HG03442 (cell line): ENCODE measurements around the gene EDN1.
"Not testable (repeated sequence)": the region's sequence is repeated elsewhere in the genome, so short reads cannot be mapped to it uniquely, and the experiment has no call there.

Experiments used
- ATAC-seq: cut with Tn5 transposase; IDR thresholded peaks from one replicate; pipeline ENCODE4 v1.9.1; 2021; ENCODE audit warnings: mild to moderate bottlenecking, moderate library complexity; ENCODE audit not compliant: unreplicated experiment

The EDN1 gene

GRCh38 chr6:12324099-12324498 is 33.9 kb downstream of the EDN1 start:
- no peak for ATAC-seq

GRCh38 chr6:12324748-12325147 is 34.6 kb downstream of the EDN1 start:
- ATAC-seq, result no peak

DNA sequence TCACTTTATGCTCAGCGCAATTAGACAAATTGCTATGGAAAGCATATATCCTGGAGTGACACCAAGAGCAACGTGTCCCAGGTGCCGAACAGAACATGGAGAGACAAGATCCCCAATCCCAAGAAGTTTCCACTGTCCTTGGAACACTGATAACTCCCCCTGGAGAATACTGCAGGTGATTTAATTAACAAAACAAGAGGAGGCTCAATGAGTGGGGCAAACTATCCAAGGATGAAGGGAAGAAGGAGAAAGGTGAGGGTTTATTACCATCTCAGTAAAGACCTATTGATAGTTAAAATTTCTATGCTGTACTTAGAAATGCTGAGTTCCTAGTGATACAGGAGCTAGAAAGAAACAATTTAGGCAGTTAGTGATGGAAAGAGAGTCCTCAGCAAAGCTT is 35.7 kb downstream of the EDN1 start:
- no peak for ATAC-seq

DNA sequence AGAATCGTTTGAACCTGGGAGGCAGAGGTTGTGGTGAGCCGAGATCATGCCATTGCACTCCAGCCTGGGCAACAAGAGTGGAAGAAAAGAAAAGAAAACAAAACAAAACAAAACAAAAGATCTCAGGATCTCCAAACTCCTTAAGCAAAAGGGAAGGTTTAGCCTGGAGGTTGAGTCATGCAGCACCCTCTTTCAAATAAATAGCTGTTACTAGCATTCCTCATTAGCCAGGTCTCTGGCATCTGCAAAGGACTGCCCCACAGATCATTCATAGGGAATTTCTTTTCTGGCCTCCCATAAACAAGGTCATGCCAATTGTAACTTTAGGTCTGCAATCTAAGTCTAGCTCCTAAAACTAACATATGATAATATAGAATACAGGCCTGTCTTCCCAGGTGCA is 37.2 kb downstream of the EDN1 start:
- no peak for ATAC-seq

DNA sequence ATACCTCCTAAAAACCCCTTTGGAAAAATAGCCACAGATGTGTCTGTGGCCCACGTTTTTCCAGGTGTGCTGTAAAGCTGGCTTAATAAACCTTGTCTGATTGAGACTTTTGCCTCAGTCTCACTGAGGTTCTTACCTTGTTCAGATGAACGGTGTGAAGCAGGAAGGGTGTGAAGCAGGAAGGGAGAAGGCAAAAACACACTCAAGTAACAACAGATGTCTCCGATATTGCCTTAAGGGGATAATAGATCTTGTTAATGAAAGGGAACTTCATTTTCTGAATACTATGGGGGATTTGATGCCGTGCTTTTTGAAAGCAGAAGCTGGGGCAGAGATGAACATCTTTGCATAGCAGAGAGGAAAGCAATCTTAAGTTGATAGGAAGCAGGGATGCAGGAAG is 37.8 kb downstream of the EDN1 start:
- ATAC-seq, result no peak

DNA sequence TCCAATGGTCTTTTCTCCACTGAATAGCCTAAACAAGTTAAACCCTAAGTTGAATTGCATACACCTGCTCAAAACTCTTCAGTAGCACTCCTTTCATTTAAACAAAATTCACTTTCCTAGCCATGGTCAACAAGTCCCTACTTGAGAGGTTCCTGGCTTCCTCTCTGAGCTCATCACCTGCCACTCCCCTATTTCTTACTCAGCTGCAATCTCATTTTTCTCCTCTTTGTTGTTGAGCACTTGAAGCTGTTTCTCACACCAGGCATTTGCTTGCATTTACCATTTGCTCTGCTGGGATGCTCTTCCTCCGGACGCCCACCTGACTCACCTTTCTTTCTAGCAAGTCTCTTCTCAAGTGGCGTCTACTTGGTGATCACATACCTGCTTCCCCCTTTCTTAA is 38.5 kb downstream of the EDN1 start:
- no peak for ATAC-seq

GRCh38 chr6:12331474-12331873 is 41.3 kb downstream of the EDN1 start:
- ATAC-seq, result no peak

- ATAC-seq, result no peak
These were observed 42.0 kb downstream of the EDN1 start for GRCh38 chr6:12331951-12332749.

- ATAC-seq, result not testable (repeated sequence)
These were observed 42.6 kb downstream of the EDN1 start for GRCh38 chr6:12332750-12333079.

DNA sequence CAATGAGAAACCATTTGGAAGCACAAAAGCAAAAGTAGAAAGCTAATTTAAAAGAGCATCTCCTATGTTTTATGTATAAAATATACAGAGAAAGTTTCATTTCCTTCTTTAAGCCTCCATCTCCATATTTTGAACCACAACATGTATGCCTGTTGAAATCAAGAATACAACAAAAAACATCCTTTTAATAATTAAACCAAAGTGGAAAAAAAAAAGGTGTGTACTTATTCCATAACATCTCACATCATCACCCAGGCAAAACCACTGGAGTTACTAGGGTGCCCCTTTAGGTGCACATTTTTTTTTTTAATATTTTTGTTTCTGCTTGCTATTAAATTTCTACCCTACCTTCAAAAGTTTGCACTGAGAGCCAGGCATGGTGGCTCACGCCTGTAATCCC is 43.0 kb downstream of the EDN1 start:
- no peak for ATAC-seq

DNA sequence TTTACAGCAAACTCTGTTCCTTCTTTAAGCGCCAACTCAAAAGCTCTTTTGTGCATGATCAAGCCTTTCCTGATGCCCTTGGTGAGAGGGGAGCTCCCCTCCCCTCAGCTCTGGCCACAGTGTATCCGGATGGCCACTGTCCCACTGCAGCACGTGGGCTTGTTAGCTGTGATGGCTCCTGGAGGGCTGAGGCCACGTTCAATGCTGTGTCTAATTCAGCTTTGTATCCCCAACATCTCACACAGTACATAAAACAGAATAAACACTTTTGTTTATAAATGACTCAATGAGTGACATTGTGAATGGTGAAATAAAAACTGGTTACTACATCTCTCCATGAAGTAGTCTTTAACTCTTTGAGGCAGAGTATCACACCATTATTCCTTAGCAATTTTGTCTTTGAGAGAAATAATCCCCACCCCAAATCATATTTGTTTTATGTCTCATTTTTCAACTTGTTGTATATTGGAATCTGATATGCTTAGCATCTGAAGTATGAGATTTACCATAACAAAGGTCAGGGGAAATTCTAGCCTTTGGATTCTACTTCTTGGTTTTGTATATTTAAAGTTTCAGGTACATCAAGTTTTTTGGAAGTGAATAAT is 44.5 kb downstream of the EDN1 start:
- ATAC-seq, result no peak

DNA sequence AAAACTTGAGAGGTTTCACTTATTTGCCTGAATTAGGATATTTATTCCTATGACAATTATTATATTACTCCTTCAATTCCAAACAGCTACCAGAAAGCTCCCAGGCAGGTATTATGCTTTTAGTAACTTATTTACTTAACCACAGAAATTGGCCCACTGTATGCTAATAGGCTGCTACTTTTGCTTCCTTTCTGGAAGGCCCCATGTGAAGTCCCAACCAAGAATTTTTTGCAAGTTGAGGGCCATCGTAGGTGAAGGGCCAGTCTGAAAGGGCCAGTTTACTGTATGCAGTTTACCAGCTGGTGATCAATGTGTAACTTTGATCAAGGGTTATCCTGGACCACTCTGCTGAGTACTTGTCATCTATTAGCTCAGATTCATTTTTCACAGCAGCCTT is 45.0 kb downstream of the EDN1 start:
- ATAC-seq, result no peak

DNA sequence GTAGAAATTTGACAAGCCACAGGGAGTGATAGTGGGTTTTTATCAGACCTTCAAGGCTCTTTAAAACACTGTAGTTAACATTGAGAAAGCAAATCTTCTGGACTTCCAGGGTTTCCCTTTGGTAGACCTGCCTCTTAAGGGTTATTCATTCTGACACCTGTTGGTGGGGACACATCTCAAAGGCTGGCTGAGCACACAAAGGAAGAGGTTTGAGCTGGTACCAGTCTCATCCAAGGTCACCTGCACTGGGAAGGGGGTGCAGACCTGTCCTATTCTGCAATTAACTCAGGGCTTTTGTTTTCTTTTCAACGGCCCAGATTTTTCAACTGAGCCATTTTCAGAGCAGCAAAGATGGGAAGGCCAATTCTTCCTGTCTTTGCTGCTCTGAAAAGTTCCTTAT is 45.6 kb downstream of the EDN1 start:
- ATAC-seq, result no peak

- no peak for ATAC-seq
These were observed 46.2 kb downstream of the EDN1 start for GRCh38 chr6:12336121-12336971.

DNA sequence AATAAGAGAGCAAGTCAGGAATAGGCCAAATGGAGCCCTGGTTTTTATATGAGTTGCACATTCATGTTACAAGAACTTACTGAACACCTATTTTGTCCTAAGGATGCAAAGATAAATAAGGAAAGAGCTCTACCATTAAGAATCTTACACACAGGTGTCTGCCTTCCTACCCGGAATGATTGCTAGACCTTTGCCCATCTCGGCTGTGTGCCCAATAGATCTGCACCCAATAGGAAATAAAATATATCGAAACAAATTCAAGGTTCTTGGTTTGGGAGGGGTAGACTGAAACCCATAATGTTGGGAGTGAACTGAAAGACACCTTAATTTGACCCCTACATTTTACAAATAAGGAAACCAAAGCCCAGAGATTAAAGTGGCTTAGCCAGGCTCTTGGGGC is 48.9 kb downstream of the EDN1 start:
- ATAC-seq, result no peak

DNA sequence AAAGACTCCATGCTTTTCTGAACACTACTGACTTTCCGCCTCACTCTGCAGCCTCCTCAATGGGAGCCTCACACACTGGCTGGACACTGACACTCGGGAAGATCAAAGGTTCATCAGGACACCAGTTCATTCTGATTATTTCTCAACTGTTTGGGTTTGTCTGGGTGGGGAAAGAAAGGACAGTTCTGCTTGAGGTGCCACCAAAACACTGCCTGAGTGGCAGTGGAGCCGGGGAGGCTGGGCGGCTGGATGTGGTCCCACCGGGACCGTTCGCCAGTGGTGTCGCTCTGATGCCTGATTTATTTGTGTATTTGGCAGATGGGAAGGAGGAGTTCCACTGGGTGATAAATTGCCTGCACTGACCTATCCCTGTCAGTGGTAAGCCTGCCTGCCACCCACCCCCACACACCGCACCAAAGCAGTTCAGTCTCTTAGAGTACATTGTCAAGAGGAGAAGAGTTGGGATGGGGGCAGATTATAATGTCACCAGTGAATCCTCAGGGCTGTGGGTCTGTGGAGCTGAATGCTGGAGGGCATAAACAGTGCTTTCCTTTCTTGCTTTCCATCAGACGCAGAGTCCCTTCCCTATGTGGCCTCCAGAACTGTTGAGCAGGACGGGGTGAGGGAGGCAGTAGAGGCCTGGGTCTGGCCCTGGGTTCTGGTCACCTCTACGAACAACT is 49.8 kb downstream of the EDN1 start:
- ATAC-seq, result no peak

- no peak for ATAC-seq
These were observed 50.3 kb downstream of the EDN1 start for GRCh38 chr6:12340488-12340818.

DNA sequence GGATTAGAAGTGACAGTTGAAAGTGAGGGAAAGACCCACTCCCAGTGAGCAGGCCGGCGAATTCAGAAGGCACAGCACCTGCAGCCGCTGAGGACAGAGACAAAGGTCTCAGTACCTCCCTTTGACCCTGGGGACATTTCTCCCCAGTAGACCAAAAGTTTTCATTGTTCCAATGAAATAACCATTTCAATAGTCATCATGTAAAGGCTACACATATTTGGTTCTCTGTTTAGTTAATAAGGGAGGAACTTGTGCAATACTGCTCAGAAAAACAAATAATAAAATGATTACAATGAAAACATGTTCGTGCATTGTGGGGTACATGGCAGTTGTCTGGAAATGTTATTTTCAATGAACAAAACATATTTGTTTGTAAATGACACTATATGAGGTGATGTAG is 52.5 kb downstream of the EDN1 start:
- no peak for ATAC-seq

GRCh38 chr6:12343122-12343439 is 52.9 kb downstream of the EDN1 start:
- no peak for ATAC-seq

DNA sequence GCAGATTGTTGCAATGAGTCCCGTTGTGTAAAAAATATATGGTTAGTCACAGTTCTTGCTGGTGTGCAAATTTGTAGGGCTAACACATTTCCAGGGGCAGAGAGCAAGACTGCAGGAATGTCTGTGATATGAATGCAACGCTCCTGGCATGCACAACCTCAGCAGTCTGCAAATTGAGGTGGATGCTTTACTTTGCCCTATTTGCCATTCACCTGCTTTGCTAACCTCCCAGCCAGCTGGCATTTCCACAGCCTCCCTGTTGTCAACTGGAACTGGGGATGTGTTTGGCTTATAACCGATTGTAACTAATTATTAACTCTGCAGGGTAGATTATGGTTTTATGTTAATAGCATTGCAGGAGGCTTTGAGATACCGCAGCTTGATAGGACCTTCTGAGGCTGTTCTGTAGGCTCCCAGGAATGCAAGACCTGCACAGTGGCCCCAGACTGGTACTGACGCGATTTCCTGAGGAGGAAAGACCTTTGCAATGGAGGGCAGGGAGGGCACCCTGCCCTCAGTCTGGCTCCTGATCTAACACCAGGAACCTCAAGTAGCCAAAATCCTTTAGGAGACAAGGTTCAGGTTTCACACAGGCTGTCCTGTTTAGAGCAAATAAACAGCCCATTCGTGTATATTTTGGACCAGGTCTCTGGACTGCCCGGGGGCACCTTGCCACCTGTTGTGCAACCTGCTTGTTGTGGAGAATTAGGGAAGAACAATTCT is 53.4 kb downstream of the EDN1 start:
- ATAC-seq, result no peak

- no peak for ATAC-seq
These were observed 54.1 kb downstream of the EDN1 start for GRCh38 chr6:12344296-12344695.
